HL-60/S4 treated with phorbol 12-myristate 13-acetate at 8.2 ng/mL for 4 days and 3 days (cell line): Measurements from ENCODE around the gene SMR3B.

ENCODE experiments used
- in situ Hi-C: fragments of 300-500 bp; cut with MboI; formaldehyde crosslinking; loops from 2 replicates; pipeline ENCODE4 v1.15.0; 2022; ENCODE audit warnings: low sequenced_read_pairs

SMR3B gene

DNA sequence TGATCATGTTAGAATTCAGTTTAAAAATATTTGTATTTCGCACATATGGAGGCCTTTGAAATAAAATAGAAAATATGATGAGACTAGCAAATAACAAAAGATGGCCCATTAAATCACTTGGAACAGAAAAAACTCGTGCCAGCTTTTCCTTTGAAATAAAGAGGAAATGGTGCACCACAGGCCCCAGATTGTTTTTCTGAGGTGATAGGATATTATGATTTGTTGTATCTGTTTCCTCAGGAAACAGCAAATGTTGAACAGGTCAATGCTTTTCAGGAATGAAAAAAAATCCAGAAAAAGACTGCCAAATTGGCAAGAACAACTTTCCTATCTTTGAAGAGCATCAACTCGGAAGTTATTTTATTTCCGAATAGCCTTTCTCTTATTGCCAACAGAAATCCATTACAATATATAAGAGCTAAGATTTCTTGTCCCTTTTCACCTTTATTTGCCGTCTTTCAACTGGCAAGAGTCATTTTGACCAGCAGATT lies at the start of gene SMR3B:
Gene SMR3B (plus strand): TSS at position 441 of the 491 bp plus-strand sequence. CDS start 1,380 bp downstream, outside the sequence.
- in situ Hi-C loops, result no loop called here

DNA sequence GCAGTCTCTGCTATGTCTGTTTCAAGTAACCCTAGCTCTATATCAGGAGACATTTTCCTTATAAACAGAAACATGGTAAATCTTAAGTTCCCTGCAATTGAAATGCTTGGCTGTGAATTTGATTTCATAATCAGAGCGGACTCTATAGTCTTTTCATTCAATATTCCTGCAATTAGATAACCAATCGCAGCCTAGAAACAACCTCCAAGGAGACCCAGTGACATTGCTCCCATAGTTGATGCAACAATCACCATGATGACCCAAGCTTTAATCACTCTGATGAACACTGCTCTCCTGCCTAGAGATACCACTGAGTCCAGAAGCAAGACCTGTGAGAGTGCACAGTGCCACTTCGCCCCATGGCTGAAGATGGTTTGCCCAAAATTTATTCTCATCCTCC lies 48.2 kb upstream of the SMR3B start, which contains the start of gene CABS1:
Gene CABS1 (plus strand): TSS at position 301 of the 400 bp plus-strand sequence. CDS start 59 bp downstream, at position 360.
- in situ Hi-C loops, result no loop called here

DNA sequence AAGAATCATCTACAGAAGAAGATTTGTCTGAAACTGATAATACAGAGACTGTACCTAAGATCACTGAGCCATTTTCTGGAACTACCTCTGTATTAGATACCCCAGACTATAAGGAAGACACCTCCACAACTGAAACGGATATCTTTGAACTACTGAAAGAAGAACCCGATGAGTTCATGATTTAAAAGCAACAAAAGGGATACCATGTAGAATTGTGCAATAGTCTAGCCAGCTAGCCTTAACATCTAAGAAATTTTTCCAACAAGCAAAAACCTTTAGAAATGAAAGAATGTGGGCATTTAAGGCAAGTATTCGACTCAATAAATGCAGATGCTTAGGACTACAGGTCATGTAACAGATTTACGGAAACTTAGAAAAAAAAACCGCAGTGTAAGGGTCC lies 46.9 kb upstream of the SMR3B start:
- in situ Hi-C loops, result no loop called here

DNA sequence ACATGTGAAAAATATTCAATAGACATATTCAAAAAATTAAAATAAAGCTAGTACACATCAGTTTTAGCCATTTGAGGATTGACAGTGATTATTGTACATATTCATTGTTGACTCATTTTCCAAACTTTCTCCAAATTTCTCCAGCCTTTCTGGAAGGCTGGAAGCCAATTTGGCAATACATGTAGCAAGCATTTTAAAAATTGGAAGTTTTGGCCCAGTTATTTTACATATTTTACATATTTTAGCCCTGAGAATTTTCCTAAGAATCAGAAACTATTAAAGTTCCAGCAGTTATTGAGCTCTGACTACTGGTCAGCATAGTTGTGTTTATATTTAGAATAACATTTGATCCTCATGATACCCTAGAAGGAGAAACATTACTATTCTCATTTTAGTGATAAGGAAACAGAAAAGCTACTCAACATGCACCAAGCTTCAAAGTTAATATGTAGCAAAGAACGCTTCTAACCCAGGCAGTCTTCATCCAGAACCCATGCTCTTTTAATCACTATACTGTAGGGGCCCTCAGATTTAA lies 45.0 kb upstream of the SMR3B start:
- in situ Hi-C loops, result no loop called here

DNA sequence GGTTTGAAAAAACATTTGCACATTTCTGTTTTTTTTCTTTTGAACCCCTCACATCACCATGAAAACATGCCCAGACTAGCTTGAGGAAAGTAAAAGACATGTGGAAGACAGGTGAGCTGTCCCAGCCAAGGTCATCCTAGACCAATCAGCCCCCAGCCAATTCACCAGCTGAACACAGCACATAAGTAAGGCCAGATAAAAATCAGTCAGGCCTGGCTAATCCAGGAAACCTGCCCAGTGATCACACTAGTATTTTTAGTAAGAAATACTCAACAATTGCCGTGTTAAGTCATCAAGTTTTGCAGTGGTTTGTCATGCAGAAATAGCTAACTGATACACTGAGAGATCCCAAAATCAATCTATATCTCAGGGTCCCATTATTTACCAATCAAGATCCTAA lies 26.7 kb upstream of the SMR3B start:
- in situ Hi-C loops, result no loop called here

DNA sequence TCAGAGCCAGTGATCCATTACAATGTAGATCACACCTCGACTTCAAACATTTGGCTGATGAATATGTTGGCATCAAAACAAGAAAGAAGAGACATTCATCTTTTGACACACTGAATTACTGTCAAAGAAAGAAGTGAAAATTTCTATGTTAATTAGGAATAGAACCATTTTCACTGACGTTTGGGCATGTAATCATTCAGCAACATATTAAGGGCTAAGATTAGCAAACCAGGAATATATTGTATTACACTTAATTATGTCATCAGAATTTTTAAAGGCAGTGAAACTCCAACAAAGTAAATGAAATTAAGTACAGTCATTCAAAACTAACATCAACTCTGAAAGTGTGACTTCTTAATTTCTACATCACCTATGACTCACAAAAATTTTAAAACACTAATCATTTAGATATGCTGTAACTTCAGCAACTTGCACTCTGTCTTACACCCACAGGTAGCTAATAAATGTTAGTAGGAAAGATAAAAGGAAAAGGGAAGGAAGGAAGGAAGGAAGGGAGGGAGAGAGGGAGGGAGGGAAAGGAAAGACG lies 23.7 kb upstream of the SMR3B start:
- in situ Hi-C loops, result no loop called here

DNA sequence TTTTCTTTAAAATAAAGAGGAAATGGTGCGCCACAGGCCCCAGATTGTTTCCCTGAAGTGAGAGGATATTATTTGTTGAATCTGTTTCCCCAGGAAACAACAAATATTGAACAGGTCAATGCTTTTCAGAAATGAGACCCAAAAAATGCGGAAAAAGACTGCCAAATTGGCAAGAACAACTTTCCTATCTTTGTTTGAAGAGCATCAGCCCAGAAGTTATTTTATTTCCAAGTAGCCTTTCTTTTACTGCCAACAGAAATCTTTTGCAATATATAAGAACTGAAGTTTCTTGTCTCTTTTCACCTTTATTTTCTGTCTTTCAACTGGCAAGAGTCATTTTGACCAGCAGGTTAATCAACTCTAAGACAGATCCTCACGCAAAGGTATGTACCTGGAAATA lies 22.5 kb upstream of the SMR3B start, which contains the start of gene SMR3A:
Gene SMR3A (plus strand): TSS at position 301 of the 400 bp plus-strand sequence. CDS start 1,356 bp downstream, outside the sequence.
- in situ Hi-C loops, result no loop called here

DNA sequence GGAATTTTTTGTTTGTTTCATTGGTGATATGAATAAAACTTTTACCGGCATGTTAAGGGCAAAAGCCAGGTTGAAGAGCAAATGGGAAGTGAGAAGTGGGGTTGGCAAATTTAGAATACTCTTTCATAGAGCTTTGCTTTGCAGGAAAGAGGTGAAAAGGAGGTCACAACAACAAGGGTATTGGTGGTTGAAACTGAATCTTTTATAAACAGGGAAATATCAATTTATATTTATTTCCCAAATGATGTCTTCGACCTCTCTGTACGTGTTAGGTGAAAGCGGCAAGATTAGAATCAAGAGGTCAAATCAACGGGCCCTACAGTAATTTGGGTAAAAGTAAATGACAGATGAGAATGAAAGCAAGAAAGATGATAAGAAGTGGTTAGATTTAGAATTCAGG lies 18.9 kb upstream of the SMR3B start:
- in situ Hi-C loops, result no loop called here

DNA sequence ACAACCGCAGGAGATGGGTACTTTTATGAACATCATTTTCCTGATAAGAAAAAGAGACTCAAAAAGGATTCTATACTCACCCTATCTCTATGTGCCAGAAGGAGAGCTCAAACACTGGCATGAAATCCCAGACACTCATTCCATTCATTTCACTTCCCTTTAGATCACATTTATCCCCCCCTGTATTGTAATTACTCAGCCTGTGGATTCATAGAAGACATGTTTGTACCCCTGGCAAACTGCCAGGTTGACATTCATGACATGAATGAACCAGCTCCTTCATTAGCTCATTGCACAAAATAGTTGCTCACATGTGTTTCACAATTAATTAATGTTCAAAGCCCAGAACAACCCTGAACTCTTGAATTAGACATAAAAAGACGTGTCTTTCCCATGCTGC lies 17.5 kb upstream of the SMR3B start:
- in situ Hi-C loops, result no loop called here

DNA sequence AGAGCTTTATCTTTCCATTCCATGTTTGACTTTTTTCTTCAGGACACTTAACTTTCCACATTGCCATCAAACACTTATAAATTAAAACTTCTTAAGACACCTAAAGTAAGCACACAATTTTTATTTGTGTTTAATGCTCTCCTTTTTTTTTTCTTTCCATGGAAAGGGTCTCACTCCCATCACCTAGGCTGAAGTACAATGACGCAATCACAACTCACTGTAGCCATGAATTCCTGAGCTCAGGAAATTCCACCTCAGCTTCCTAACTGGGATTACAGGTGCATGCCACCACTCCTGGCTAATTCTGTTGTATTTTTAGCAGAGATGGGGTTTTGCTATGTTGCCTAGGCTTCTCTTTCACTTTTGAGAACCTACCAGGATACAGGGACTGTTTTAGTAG lies 15.1 kb upstream of the SMR3B start:
- in situ Hi-C loops, result no loop called here

DNA sequence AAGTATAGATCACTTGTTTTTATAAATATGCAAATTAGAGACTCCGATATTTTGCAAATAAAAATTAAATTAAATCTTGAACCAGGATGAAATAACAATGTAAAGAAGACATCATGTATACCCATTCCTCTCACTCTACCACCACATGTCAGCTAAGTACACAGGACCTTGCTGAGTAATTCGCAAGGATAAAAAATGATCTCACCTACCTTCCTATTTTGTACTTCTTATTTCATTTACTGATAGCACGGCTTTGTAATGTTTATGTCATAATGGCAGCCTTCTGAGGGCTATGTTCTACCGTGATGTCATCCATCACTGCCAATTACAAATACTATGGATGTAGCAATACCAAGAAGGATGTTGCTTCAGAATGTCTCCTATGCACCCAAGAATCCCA lies 10.9 kb upstream of the SMR3B start:
- in situ Hi-C loops, result no loop called here

DNA sequence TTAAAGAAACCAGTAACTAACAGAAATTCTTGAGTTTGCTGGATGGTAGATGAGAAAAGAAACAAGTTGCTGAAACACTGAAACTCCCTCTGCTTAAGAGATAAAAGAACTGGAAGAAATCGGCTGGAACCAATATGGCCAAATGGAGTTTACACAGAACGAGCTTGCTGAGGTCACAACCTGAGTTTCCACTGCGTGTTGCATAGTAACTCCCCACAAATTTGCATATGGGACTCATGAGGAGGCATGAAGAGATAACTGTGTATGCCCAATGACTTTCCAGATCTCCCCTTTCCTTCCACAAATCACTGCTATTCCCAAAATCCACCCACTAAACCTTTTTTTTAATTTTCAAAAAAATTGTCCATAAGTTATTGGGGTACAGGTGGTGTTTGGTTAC lies 10.2 kb upstream of the SMR3B start:
- in situ Hi-C loops, result no loop called here

DNA sequence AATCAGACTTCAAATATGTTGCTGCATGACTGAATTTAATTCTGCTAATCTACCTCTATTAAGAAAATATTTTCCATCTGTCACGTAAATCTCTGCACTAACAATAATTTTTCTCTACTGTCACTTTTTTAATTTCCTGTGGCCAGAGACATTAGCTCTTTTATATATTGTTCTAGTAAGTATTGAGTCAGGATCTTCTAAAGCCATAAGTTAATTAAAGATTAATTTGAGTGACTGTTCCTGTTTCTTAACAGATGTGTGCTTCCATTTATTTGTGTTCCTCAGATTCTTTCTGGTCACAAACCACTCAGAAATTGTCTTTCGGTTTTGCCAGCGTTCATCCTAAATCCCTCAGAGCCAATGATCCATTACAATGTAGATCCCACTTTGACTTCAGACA lies 2.4 kb upstream of the SMR3B start:
- in situ Hi-C loops, result no loop called here

DNA sequence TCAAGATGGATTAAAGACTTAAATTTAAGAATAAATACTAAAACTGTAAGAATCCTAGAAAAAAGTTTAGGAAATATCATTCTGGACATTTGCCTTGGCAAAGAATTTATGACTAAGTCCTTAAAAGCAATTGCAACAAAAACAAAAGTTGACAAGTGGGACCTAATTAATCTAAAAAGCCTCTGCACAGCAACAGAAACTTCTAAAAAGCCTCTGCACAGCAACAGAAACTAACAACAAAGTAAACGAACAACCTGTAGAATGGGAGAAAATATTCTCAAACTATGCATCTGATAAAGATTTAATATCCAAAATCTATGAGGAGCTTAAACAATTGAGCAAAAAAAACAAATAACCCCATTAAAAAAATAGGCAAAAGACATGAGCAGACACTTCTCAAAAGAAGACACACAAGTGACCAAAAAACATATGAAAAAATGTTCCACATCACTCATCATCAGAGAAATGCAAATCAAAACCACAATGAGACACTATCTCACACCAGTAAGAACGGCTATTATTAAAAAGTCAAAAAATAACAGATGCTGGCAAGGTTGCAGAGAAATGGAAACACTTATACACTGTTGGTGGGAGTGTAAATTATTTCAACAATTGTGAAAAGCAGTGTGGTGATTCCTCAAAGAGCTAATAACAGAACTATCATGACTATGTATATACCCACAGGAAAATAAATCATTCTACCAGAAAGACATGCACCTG lies 9.3 kb downstream of the SMR3B start:
- in situ Hi-C loops, result no loop called here

DNA sequence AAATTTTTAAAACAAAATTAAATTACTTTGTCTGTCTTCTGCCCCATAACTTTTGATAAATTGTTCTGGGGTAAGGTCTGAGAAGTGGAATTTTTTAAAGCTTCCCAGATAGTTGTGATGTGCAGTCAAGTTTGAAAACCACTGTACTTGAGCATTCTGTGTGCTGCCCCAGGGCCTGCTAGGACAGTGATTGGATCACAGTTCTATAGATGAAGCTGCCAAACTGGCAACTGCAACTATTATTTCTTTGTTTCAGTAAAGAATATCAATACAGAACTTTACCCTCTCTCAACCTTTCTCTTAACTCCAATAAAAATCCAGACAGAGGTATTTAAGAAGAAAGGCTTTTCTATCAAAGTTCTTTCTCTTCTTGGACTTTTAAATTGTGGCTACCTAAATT lies 14.6 kb downstream of the SMR3B start, which contains the start of gene OPRPN:
Gene OPRPN (plus strand): TSS at position 361 of the 400 bp plus-strand sequence. CDS start 1,346 bp downstream, outside the sequence.
- in situ Hi-C loops, result no loop called here

DNA sequence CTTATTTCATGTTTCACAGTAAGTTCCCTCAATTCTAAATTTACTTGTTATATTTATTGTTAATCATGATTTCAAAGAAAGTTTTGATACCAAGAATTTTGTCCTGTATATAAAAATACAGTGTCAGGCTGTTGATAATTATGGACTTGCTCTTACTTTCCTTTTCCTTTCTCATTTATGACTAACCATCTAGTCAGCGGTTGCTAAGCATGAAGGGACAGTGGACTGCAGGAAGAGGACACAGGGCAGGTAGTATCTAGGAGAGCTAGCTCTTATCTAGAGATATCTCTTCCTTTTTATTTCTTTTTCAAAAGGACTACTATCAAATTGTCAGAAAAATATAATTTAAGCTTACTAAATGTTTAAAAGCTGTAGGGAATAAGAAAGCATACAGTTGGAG lies 16.4 kb downstream of the SMR3B start:
- in situ Hi-C loops, result no loop called here

DNA sequence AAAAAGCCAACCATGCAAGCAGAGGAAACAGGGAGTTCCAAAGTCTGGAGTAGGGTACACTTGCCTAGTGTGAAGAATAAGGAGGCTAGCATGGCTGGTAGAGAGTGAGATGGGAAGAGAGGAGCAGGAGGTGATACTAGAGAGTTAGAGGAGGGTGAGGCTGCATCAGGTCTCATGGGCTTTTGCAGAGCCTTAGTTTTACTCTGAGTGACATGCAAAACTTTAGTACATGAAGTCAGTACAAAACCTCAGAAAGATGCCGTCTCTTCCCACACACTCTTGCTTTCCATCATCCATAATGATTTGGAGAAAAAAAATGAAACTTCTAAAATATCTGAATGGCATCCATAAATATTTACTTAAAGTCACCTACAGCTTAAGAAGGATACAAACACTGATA lies 19.8 kb downstream of the SMR3B start:
- in situ Hi-C loops, result no loop called here

DNA sequence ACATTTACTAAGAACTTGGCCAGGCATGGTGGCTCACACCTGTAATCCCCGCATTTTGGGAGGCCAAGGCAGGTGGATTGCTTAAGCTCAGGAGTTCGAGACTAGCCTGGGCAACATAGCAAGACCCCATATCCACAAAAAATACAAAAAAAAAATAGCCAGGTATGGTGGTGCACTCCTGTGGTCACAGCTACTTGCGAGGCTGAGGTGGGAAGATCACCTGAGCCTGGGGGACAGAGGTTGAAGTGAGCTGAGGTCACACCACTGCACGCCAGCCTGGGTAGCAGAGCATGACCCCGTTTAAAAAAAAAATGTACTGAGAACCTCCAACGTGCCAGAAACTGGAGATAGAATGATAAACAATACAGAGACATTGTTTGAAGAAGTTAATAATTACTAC lies 22.8 kb downstream of the SMR3B start:
- in situ Hi-C loops, result no loop called here

DNA sequence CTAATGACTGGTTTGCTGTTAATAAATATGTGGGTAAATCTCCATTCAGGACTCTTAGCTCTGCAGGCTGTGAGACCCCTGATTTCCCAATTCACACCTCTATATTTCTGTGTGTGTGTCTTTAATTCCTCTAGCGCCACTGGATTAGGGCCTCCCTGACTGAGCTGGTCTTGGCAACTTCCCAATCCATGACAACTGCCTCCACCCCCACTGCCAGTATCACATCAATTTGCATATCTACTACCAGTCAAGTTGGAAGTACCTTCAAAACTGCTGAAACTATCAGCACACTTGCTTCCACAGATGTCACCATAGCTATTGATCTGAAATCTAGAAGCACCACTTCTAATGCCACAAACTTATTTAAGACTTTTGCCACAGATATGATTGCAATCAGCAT lies 42.4 kb downstream of the SMR3B start:
- in situ Hi-C loops, result no loop called here

DNA sequence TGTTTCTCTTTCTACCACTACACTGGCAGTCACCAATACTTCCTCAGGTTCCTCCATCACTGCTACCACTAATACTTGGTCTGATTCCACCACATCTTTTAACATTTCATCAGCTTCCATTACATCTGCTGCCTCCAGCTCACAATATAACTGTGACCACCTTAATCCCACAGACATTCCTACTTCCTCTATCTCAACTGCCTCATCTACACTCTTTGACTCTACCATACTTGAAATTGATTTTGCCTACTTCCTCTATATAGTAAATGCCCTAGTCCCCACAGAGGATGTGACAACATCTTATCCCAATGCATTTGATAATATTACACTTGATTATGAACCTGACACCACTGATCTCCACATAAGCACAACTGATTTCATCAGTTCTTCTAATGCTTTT lies 43.9 kb downstream of the SMR3B start:
- in situ Hi-C loops, result no loop called here

DNA sequence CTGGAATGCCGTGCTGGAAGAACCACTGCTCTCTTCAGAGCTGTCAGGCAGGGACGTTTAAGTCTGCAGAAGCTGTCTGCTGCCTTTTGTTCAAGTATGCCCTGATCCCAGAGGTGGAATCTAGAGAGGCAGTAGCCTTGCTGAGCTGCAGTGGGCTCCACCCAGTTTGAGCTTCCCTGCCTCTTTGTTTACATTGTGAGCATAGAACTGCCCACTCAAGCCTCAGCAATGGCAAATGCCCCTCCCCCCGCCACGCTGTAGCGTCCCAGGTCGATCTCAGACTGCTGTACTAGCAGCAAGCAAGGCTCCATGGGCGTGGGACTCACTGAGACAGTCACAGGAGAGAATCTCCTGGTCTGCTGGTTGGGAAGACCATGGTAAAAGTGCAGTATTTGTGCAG lies 54.3 kb downstream of the SMR3B start:
- in situ Hi-C loops, result no loop called here
